ENCODE data around the gene UTF1.

GRCh38 chr10:133267293-133267692 is 37.3 kb downstream of the UTF1 start:
- TF ChIP-seq POLR2AphosphoS5 (IDR thresholded peaks at IDR 0.05; ENCODE audit: low read depth, low read length) (no peak), POLR2A (IDR thresholded peaks at IDR 0.05; ENCODE audit: low read depth, low read length) (no peak), TAF1 (IDR thresholded peaks at IDR 0.05; ENCODE audit: borderline replicate concordance, low read depth, low read length) (no peak)

Data from GM12892 (cell line).